GM19328 (cell line): ENCODE data around the gene FCN1.

Source experiments
- ATAC-seq: cut with Tn5 transposase; IDR thresholded peaks from one replicate; pipeline ENCODE4 v1.9.1; 2021; ENCODE audit warnings: mild to moderate bottlenecking, moderate library complexity; ENCODE audit not compliant: unreplicated experiment

FCN1 gene

GRCh38 chr9:134915046-134915985 lies 2.4 kb downstream of the FCN1 start:
- no peak for ATAC-seq

GRCh38 chr9:134914501-134914834 lies 3.2 kb downstream of the FCN1 start:
- no peak for ATAC-seq

DNA sequence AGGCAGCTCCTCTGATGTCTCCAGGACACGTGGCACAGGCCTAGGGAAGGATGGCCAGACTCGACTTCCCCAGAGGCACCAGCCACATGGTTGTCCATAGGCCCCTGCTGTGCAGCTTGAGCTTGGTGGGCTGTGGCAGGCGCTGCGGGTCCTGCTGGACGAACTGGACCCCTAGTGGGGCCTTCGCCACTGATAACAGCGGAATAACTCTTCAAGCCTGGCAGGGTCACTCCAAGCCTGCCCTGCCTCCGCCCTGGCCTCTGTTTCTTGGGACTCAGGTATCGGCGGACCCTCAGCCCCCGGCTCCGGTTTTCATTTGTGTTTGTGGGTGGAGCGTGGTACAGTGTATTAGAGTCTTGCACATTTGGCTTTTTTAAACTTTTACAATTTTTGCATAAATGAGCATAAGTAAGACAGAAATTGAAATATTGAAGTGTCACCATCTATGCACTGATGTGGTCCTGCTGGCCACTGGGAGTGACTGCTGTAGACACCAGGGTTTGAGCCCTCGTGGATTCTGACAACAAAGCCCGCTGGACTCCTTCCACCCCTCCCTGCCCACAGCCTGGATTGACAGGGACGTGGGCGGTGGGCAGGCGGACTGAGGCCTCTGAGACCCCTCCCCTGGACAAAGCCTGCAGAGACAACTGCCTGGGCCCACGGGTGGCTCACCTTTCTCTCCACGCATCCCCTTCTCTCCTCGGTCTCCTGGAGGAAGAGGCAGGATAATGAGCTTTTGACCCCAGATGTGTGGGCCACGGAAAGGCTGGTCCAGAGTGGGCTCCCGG lies 3.8 kb downstream of the FCN1 start:
- ATAC-seq: no peak

DNA sequence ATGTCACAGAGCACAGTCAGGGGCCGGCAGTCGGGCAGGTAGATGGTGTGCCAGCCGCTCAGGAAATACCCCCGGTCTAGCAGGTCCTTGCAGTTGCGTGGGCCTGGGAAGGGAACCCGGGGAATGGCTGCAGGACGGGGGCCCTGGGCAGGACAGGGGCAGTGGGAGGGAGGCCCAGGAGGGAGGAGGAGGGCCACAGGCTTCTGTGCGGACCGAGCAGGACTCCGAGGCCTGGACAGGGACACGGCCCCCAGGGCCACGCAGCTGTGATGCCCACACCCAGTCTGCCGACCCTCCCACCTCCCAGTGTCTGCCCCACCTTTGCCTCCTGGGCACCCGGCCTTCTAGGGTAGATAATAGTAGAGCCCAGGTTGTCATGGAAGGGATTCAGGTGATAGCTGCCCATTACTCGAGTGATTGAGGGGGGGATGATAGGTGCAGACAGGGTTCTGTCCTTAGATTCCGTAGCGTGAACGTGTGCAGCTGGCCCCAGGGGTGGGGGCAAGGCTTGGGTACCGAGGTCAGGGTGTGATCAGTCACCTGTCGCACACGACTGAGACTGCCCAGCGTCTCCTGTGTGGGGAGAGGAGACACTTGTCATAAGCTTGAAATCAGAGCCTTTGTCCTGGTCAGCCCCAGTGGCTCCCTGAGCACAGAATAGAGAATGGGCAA lies 4.5 kb downstream of the FCN1 start:
- no peak for ATAC-seq

GRCh38 chr9:134912126-134912840 lies 5.4 kb downstream of the FCN1 start:
- ATAC-seq: no peak

- ATAC-seq: no peak
These were observed 7.9 kb downstream of the FCN1 start for GRCh38 chr9:134909511-134910481.

DNA sequence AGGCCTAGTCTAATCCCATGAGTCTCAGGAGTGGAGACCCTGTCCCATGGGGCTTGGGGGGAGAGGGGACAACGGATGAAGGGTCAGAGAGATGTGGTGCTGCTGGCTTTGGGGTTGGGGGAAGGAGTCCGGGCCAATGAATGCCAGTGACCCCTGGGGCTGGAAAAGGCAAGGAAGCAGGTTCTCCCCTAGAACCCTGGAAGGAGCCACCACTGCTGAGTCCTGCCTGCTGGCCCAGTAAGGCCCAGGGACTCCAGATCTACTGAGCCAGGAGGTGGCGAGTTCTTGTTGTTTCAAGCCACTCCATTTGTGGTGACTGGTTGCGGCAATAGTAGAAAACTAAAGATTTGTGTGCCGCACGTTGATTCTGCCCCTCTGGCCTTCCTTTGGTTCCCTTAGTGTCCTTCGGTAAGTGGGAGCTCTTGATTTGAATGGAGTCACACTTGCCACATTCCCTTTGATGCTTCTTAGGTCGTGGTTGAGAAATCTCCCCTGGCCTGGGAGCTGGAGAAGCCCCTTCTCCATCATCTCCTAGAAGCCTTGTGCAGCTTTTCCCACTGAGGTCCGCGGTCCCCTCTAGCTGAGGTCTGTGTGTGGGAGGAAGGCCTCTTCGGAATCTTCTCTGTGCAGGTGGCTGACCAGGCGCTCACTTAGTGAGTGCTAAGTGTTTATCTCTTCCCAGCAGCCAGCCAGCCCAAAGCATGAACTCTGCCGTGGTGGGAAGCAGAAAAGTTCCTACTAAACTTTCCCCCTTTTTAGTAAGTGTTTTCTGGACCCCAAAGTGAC lies 9.0 kb downstream of the FCN1 start:
- ATAC-seq: no peak

GRCh38 chr9:134902936-134903335 lies 14.8 kb downstream of the FCN1 start:
- ATAC-seq: no peak

DNA sequence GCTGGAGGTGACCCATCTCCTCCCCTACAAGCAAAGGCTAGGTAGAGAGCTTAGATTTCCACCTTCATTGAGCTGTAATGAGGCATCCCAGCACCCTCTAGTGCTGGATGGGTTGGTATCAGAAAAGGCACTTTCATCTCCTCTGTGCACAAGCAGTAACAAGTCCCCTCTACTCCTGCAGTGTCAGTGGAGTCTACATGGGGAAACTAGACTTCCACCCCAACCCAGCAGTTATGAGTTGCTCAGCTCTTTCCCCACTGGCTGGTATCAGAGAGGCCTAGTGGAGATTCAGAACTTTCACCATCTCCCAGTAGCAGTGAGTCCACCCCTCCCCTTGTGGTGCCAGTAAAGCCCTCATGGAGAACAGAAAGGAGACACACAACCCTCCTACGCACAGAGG lies 17.9 kb downstream of the FCN1 start:
- ATAC-seq: no peak

- ATAC-seq: no peak
These were observed 18.5 kb downstream of the FCN1 start for GRCh38 chr9:134899168-134899567.

- ATAC-seq: no peak
These were observed 19.4 kb downstream of the FCN1 start for GRCh38 chr9:134898319-134898718.

DNA sequence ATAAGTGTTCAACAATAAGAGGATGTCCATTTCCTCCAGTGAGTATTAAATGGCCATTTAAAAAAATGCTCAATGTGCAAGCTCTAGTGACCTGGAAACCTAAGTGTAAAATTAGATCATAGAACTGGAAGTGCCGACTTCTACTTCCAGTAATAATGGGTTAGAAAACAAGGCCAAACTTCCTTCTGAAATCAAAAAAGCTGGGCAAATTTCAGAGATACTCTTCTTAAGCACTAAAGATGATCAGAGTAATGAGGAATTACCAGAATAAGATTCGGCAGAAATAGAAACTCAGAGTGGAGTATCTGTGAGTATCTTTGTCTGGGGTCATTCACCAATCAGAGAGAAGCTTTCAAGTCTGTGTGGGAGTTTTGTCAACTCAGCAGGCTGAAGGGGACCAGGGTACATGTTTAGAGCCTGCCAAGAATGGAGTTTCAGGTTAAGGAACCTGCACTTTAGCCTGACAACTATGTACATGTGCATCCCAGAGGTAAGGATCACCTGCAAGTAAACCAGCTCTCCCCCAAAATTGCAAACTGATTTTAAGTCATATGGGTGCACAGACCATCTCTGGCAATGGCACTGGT lies 20.0 kb downstream of the FCN1 start:
- ATAC-seq: no peak

GRCh38 chr9:134896834-134897583 lies 20.7 kb downstream of the FCN1 start:
- no peak for ATAC-seq

DNA sequence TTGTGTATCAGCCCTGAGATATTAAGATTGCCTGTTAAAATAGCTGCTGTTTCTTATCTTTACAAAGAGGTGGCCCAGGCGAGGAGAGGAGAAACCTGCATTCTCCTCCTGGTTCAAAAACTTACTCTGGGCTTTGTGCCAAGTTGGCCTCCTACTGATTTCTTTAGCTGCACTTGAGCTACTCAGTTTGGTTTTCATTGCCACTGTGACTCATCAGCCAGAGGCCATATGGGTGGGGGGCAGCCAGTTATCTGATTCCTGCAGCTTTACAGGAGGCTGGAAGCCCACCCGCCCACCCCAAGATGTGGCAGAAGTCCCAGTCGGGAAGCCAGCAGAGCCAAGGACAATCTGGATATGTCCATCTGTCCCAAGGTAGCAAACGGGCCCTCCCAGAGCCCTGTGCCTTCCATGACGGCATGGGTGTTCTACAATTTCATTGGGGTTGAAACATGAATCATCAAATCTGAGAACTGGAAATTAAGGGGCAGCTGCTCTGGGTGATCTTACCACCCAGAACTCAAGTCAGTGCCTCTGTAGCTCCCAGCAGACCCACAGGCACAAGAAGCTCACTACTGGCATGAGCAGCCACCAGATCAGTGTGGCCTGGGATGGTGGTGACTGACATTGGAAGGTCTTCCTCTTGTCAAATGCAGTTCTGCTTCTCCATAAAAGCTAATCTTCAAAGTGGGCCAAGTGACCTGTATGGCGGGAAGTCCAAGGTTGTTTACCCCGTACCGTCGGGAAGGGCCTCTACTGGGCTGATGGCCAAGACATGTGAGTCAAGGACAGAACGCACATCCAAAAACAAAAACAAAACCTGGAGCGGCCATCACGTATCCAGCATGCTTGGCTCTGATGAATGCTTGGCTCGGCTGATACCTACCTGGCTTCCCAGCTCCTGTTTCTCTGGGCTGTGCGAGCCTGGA lies 21.5 kb downstream of the FCN1 start:
- ATAC-seq: no peak

DNA sequence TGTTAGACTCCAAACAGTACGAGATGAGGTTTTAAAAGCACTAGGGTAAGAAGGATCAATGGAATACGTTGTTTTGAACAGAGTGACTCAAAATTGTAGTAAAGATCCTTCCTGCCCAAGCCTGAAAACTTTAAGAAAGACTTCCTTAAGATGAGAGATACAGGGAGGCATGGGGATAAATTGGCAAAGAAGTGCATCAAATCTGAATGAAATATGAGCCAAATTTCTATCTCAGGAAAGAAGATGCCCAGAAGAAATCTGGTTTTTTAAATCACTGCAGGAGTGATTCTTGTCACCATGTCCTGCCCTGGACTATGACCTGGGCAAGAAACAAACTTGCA lies 22.2 kb downstream of the FCN1 start:
- no peak for ATAC-seq

GRCh38 chr9:134895097-134895496 lies 22.6 kb downstream of the FCN1 start:
- no peak for ATAC-seq
